Right lobe of liver (tissue), 4 donors: ENCODE data around the gene FIGLA.

ENCODE experiments used
- CTCF ChIP-seq, 4 donors: fragments of 200-600 bp in 3 of 4; fragments of 450-650 bp in 1 of 4; IDR thresholded peaks; one replicate each; pipeline versions ENCODE4 v1.5.1 to v1.8.0; 2016 to 2022; ENCODE audit warnings: antibody characterized with exemption in 4 of 4, mild to moderate bottlenecking in 2 of 4
- POLR2A ChIP-seq: fragments of 450-650 bp; IDR thresholded peaks from one replicate; pipeline ENCODE4 v1.6.1; 2017; ENCODE audit warnings: antibody characterized with exemption, mild to moderate bottlenecking
- donor health status: DM: no; HTN: no; CAD: no.
- donor health status: DM: no; HTN: no; CAD: no.
- donor health status: DM: no; HTN: yes; CAD: no.

GRCh38 chr2:70806620-70807019, 16.2 kb upstream of the FIGLA start:
- TF ChIP-seq CTCF (IDR thresholded peaks at IDR 0.05) (no peak), POLR2A (no peak)
